DND-41 (cell line): ENCODE data around the gene OR1M1.

ENCODE experiments used
- EZH2 ChIP-seq: IDR thresholded peaks from 3 replicates; pipeline ENCODE4 v1.6.1; 2012; ENCODE audit warnings: borderline replicate concordance, low read depth, mild to moderate bottlenecking, moderate library complexity, low read length, inconsistent platforms; ENCODE audit not compliant: severe bottlenecking
- TF ChIP-seq, protein P1 (sequence below): IDR thresholded peaks from 2 replicates; pipeline ENCODE4 v1.5.1; 2012; ENCODE audit warnings: borderline replicate concordance, low read length, moderate library complexity, mild to moderate bottlenecking; ENCODE audit not compliant: poor library complexity, severe bottlenecking; ENCODE audit errors: extremely low read depth

GRCh38 chr19:9107375-9107774 lies 20.5 kb downstream of the OR1M1 start, which contains the start of gene OR7G2:
- no peak for TF ChIP-seq EZH2
- TF ChIP-seq, protein P1, sequence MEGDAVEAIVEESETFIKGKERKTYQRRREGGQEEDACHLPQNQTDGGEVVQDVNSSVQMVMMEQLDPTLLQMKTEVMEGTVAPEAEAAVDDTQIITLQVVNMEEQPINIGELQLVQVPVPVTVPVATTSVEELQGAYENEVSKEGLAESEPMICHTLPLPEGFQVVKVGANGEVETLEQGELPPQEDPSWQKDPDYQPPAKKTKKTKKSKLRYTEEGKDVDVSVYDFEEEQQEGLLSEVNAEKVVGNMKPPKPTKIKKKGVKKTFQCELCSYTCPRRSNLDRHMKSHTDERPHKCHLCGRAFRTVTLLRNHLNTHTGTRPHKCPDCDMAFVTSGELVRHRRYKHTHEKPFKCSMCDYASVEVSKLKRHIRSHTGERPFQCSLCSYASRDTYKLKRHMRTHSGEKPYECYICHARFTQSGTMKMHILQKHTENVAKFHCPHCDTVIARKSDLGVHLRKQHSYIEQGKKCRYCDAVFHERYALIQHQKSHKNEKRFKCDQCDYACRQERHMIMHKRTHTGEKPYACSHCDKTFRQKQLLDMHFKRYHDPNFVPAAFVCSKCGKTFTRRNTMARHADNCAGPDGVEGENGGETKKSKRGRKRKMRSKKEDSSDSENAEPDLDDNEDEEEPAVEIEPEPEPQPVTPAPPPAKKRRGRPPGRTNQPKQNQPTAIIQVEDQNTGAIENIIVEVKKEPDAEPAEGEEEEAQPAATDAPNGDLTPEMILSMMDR = no peak
